OCI-LY1 (cell line): ENCODE results near the gene FMN1.

ENCODE experiments used
- H2AFZ ChIP-seq: fragments of 200-600 bp; sonication (generic), shearing (Covaris generic); 2 replicates; pipeline ENCODE4 v1.6.0; 2014; ENCODE audit warnings: antibody characterized with exemption, mild to moderate bottlenecking, low read length
- H3F3A ChIP-seq: fragments of 200-600 bp; sonication (generic), shearing (Covaris generic); 2 replicates; pipeline ENCODE4 v1.6.0; 2014; ENCODE audit warnings: mild to moderate bottlenecking, antibody characterized with exemption, low read length, moderate library complexity; ENCODE audit not compliant: insufficient read depth
- H3K27ac ChIP-seq: fragments of 200-600 bp; sonication (generic); 2 replicates; pipeline ENCODE4 v1.5.1; 2014; ENCODE audit warnings: low read length, mixed run types, mild to moderate bottlenecking, low read depth; ENCODE audit not compliant: poor library complexity, severe bottlenecking
- H3K27me3 ChIP-seq: fragments of 200-600 bp; sonication (generic); 2 replicates; pipeline ENCODE4 v1.6.0; 2014; ENCODE audit warnings: antibody characterized with exemption, mild to moderate bottlenecking, low read length, moderate library complexity; ENCODE audit not compliant: insufficient read depth
- H3K36me3 ChIP-seq: fragments of 200-600 bp; sonication (generic); 2 replicates; pipeline ENCODE4 v1.6.1; 2014; ENCODE audit warnings: mild to moderate bottlenecking, antibody characterized with exemption, low read length, moderate library complexity, mixed read lengths; ENCODE audit not compliant: insufficient read depth
- H3K4me1 ChIP-seq: fragments of 200-600 bp; sonication (generic); 2 replicates; pipeline ENCODE4 v1.5.1; 2014; ENCODE audit warnings: mild to moderate bottlenecking, low read length, moderate library complexity; ENCODE audit not compliant: insufficient read depth, severe bottlenecking
- H3K4me2 ChIP-seq: fragments of 200-600 bp; sonication (generic), shearing (Covaris generic); 2 replicates; pipeline ENCODE4 v1.6.1; 2014; ENCODE audit warnings: low read length
- H3K4me3 ChIP-seq: fragments of 200-600 bp; sonication (generic); 2 replicates; pipeline ENCODE4 v1.5.1; 2014; ENCODE audit warnings: low read length, low read depth, mild to moderate bottlenecking, mixed read lengths; ENCODE audit not compliant: poor library complexity, severe bottlenecking
- H3K79me2 ChIP-seq: fragments of 200-600 bp; shearing (Covaris generic); 2 replicates; pipeline ENCODE4 v1.6.1; 2016; ENCODE audit warnings: mixed run types, low read length, mixed read lengths; ENCODE audit not compliant: insufficient read depth
- H3K9ac ChIP-seq: fragments of 200-600 bp; sonication (generic), shearing (Covaris generic); 2 replicates; pipeline ENCODE4 v1.6.1; 2014; ENCODE audit warnings: mild to moderate bottlenecking, low read length, mixed read lengths
- H3K9me2 ChIP-seq: fragments of 200-600 bp; sonication (generic), shearing (Covaris generic); 2 replicates; pipeline ENCODE4 v1.6.1; 2014; ENCODE audit warnings: low read depth, mild to moderate bottlenecking, low read length, mixed read lengths
- H3K9me3 ChIP-seq: fragments of 200-600 bp; shearing (Covaris generic); 2 replicates; pipeline ENCODE4 v1.6.1; 2014; ENCODE audit warnings: low read length, mixed read lengths
- H4K20me1 ChIP-seq: fragments of 200-600 bp; sonication (generic), shearing (Covaris generic); 2 replicates; pipeline ENCODE4 v1.6.0; 2016; ENCODE audit warnings: mild to moderate bottlenecking, low read length; ENCODE audit not compliant: insufficient read depth
- EZH2 ChIP-seq: fragments of 200-600 bp; sonication (generic), shearing (Covaris generic); IDR thresholded peaks from 2 replicates; pipeline ENCODE4 v1.8.0; 2017; ENCODE audit warnings: borderline replicate concordance, mixed run types, mild to moderate bottlenecking, antibody characterized with exemption, low read length, moderate library complexity, mixed read lengths
- TF ChIP-seq, protein P1 (sequence below): fragments of 200-600 bp; sonication (generic), shearing (Covaris generic); IDR thresholded peaks from 2 replicates; pipeline ENCODE4 v1.5.1; 2017; ENCODE audit warnings: mild to moderate bottlenecking, antibody characterized with exemption, low read length, moderate library complexity, mixed read lengths

FMN1 gene

DNA sequence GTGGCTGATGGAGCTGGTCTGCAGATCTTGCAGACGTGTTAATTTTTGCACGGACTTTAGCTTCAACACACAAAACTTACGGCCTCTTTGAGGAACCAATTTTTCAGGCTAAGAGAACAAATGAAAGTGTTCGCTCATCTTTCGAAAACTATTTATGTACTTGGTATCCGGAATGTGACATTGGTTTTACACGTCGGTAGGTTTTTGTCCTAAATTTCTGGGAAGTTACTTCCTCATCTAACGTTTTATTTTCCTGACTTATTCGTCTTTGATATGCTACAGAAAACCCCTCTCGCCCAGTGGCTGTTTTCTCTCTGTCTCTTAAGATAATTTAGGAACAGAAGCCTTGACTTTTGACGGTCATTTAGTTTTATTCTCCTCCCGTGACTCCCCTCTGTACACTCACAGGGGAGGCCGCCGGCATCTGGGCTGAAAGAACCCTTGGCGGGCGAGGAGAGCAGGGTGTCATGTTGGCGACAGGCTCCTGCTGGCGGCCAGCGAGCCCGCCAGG, 477.5 kb downstream of the FMN1 start:
- TF ChIP-seq, protein P1, sequence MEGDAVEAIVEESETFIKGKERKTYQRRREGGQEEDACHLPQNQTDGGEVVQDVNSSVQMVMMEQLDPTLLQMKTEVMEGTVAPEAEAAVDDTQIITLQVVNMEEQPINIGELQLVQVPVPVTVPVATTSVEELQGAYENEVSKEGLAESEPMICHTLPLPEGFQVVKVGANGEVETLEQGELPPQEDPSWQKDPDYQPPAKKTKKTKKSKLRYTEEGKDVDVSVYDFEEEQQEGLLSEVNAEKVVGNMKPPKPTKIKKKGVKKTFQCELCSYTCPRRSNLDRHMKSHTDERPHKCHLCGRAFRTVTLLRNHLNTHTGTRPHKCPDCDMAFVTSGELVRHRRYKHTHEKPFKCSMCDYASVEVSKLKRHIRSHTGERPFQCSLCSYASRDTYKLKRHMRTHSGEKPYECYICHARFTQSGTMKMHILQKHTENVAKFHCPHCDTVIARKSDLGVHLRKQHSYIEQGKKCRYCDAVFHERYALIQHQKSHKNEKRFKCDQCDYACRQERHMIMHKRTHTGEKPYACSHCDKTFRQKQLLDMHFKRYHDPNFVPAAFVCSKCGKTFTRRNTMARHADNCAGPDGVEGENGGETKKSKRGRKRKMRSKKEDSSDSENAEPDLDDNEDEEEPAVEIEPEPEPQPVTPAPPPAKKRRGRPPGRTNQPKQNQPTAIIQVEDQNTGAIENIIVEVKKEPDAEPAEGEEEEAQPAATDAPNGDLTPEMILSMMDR: no peak
- no peak for TF ChIP-seq EZH2
- no peaks in the 10 kb centered on the region for H3K9me3 ChIP-seq
- no peaks in the 10 kb centered on the region for H4K20me1 ChIP-seq
- no peaks in the 10 kb centered on the region for H3K79me2 ChIP-seq
- H3K9me2 ChIP-seq: no peaks in the 10 kb centered on the region
- H3F3A ChIP-seq: no peaks in the 10 kb centered on the region
- no peak overlapping the region for H3K27ac ChIP-seq
- H3K4me2 ChIP-seq: no peak overlapping the region
- no peak overlapping the region for H2AFZ ChIP-seq
- H3K9ac ChIP-seq: no peak overlapping the region
- H3K36me3 ChIP-seq: no peaks in the 10 kb centered on the region
- H3K4me1 ChIP-seq: no peaks in the 10 kb centered on the region
- no peaks in the 10 kb centered on the region for H3K27me3 ChIP-seq
- no peak overlapping the region for H3K4me3 ChIP-seq

DNA sequence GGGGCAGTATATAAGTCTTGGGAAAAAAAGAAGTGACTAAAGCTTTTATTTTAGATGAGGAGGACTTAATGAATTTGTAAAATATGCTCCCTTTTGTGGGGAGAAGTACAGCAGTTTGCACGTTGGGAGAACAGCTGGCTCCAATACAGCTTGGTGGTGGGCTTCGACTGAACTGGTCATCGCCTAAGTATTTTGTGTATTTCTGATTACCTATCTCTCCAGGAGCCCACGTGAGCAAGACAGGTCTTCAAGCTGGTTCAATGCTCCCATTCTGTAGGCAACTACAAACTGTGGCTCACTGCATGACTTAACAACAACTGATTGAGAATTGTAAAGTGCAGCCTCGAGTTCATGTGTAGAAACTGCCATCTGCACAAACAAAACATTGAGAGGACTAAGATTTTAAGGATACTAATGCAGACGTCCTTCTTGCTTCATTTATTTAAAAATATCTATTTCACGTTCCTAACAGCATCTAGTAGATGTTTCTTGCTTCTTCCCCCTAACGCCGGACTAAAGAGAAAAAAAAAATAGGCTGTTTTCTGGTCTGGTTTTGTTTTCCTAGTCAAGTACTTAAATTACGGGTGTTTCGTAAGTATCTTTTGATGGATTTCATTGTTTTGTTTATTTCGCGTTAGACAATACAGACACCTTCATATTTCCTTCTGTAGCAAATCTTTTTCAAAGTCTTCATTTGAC, 478.1 kb downstream of the FMN1 start:
- Histone ChIP-seq H3K27me3 (no peaks in the 10 kb centered on the region), H3K4me3 (no peak overlapping the region)

More for the DNA sequence above, 478.1 kb downstream of the FMN1 start:
- H3K27ac ChIP-seq: no peak overlapping the region
- H3K79me2 ChIP-seq: no peaks in the 10 kb centered on the region
- no peaks in the 10 kb centered on the region for H4K20me1 ChIP-seq
- H2AFZ ChIP-seq: no peak overlapping the region
- H3K4me2 ChIP-seq: no peak overlapping the region
- no peaks in the 10 kb centered on the region for H3K4me1 ChIP-seq
- no peaks in the 10 kb centered on the region for H3F3A ChIP-seq
- no peak overlapping the region for H3K9ac ChIP-seq
- no peaks in the 10 kb centered on the region for H3K36me3 ChIP-seq
- H3K9me3 ChIP-seq: no peaks in the 10 kb centered on the region
- TF ChIP-seq, protein P1: no peak
- TF ChIP-seq EZH2: no peak
- H3K9me2 ChIP-seq: no peaks in the 10 kb centered on the region
